GM12878 (cell line): Measurements from ENCODE around the gene SMIM44. TPM values are rescaled to one million over a fixed set of nuclear protein-coding genes. Genes with fewer than 3 reads are reported as not detected.
A peak's percentile ranks its signal among the peaks of the same experiment; 100 is the strongest.

Source experiments
- ATF7 ChIP-seq: fragments of 450-650 bp; IDR thresholded peaks from 2 replicates; pipeline ENCODE4 v1.6.1; 2016; ENCODE audit warnings: low read depth, mild to moderate bottlenecking
- CREM ChIP-seq: IDR thresholded peaks from 2 replicates; pipeline ENCODE4 v1.6.1; 2014; ENCODE audit warnings: antibody characterized with exemption, low read depth
- E2F8 ChIP-seq: fragments of 450-650 bp; IDR thresholded peaks from 2 replicates; pipeline ENCODE4 v1.6.1; 2018; ENCODE audit warnings: mild to moderate bottlenecking, low read depth, moderate library complexity; ENCODE audit not compliant: partially characterized antibody
- IKZF1 ChIP-seq: fragments of 450-650 bp; conservative IDR thresholded peaks from 2 replicates; pipeline ENCODE4 v1.6.1; 2017; ENCODE audit warnings: antibody characterized with exemption, mild to moderate bottlenecking
- IRF3 ChIP-seq: fragments of 450-650 bp; IDR thresholded peaks from 2 replicates; pipeline ENCODE4 v1.6.1; 2014; ENCODE audit warnings: mild to moderate bottlenecking
- JUNB ChIP-seq: IDR thresholded peaks from 2 replicates; pipeline ENCODE4 v1.6.1; 2016; ENCODE audit warnings: antibody characterized with exemption, mild to moderate bottlenecking
- MLLT1 ChIP-seq: fragments of 450-650 bp; IDR thresholded peaks from 2 replicates; pipeline ENCODE4 v1.6.1; 2016; ENCODE audit warnings: mild to moderate bottlenecking
- NRF1 ChIP-seq: conservative IDR thresholded peaks from 2 replicates; pipeline ENCODE4 v1.6.1; 2011; ENCODE audit warnings: mild to moderate bottlenecking, low read depth, low read length, improper control_type of control experiment
- PKNOX1 ChIP-seq: fragments of 450-650 bp; IDR thresholded peaks from 2 replicates; pipeline ENCODE4 v1.6.1; 2016; ENCODE audit warnings: mild to moderate bottlenecking
- SMC3 ChIP-seq: IDR thresholded peaks from 2 replicates; pipeline ENCODE4 v1.6.1; 2011; ENCODE audit warnings: low read length, improper control_type of control experiment, borderline replicate concordance
- SPI1 ChIP-seq: IDR thresholded peaks from 2 replicates; pipeline ENCODE4 v1.6.1; 2011; ENCODE audit warnings: low read depth, mild to moderate bottlenecking, low read length, moderate library complexity, borderline replicate concordance; ENCODE audit not compliant: insufficient read depth
- SUZ12 ChIP-seq: fragments of 200-600 bp; sonication (generic); IDR thresholded peaks from one replicate; pipeline ENCODE4 v1.6.1; 2018; ENCODE audit warnings: antibody characterized with exemption, mild to moderate bottlenecking; ENCODE audit not compliant: unreplicated experiment
- TCF12 ChIP-seq: IDR thresholded peaks from 2 replicates; pipeline ENCODE4 v1.6.1; 2011; ENCODE audit warnings: low read depth, mild to moderate bottlenecking, low read length
- TCF7 ChIP-seq: IDR thresholded peaks from 2 replicates; pipeline ENCODE4 v1.6.1; 2014; ENCODE audit warnings: antibody characterized with exemption, borderline replicate concordance
- ZNF24 ChIP-seq: fragments of 450-650 bp; IDR thresholded peaks from 2 replicates; pipeline ENCODE4 v1.6.1; 2017; ENCODE audit warnings: antibody characterized with exemption, mild to moderate bottlenecking
- ZNF384 ChIP-seq: IDR thresholded peaks from 2 replicates; pipeline ENCODE4 v1.6.1; 2012; ENCODE audit warnings: low read depth, mild to moderate bottlenecking, low read length, improper control_type of control experiment, borderline replicate concordance
- ZNF592 ChIP-seq: fragments of 450-650 bp; IDR thresholded peaks from 2 replicates; pipeline ENCODE4 v1.6.1; 2017; ENCODE audit warnings: mild to moderate bottlenecking, moderate library complexity
- ZSCAN29 ChIP-seq: fragments of 450-650 bp; IDR thresholded peaks from 2 replicates; pipeline ENCODE4 v1.6.1; 2017; ENCODE audit warnings: mild to moderate bottlenecking, moderate library complexity
- polyA plus RNA-seq, 11 experiments: library from polyadenylated mRNA; depleted of rRNA in 4 of 11; unstranded in 6 of 11; stranded (reverse) in 5 of 11; fragments of >200 nt; fragmentation: Nextera tagmentation in 4 of 11; fragmentation: Illumina TruSeq in 1 of 11; extraction: Ambion mirVana in 4 of 11; extraction: Trizol in 1 of 11; gene quantifications; 1 replicate in 1 of 11; 2 replicates in 10 of 11; pipeline versions ENCODE4 v1.2.1 to v1.2.3, GENCODE V29; 2011 to 2016; ENCODE audit warnings: inconsistent platforms in 2 of 11, missing spikeins in 2 of 11, low read depth in 1 of 11
- total RNA-seq, 4 experiments: library from RNA; depleted of rRNA in 3 of 4; stranded (reverse); fragments of >200 nt in 3 of 4; fragmentation: Illumina TruSeq in 1 of 4; extraction: Trizol in 1 of 4; gene quantifications; 2 replicates each; pipeline versions ENCODE4 v1.2.1 to v1.2.3, GENCODE V29; 2013 to 2021

The SMIM44 gene
- total and polyA plus RNA-seq, 10 of the 15 experiments (the other 5 are each of a cell fraction or from before 2014, with no cell fraction given), result not detected

- TF ChIP-seq E2F8 (peak; percentile 90), SUZ12 (no peak), ZNF592 (no peak), TCF12 (peak; percentile 24; the same call in 1 of the 2 replicates), ZNF24 (no peak), ATF7 (no peak; the same call in 1 of the 2 replicates), ZNF384 (no peak), PKNOX1 (peak; percentile 45; the same call in 1 of the 2 replicates), SPI1 (0 out of 2 replicates have a peak, but pooled peaks have one; percentile 9), TCF7 (no peak), CREM (peak; percentile 90), SMC3 (no peak), MLLT1 (peak; percentile 25; the same call in 1 of the 2 replicates), NRF1 (no peak), JUNB (0 out of 2 replicates have a peak, but pooled peaks have one; percentile 28), ZSCAN29 (no peak), IRF3 (no peak), IKZF1 (peak; percentile 99)
Observed at GRCh38 chr19:3434630-3435553, 48.3 kb downstream of the SMIM44 start (continued).
